KMS-11 (cell line): Measurements from ENCODE around the gene MAPK11.

Experiments
- H2AFZ ChIP-seq: fragments of 200-600 bp; sonication (generic); 2 replicates; pipeline ENCODE4 v1.6.1; 2016; ENCODE audit warnings: antibody characterized with exemption, mixed run types, low read depth
- H3K27ac ChIP-seq: fragments of 200-600 bp; sonication (generic); 2 replicates; pipeline ENCODE4 v1.6.1; 2016; ENCODE audit warnings: mild to moderate bottlenecking, mixed run types
- H3K27me3 ChIP-seq: fragments of 200-600 bp; sonication (generic); 2 replicates; pipeline ENCODE4 v1.6.1; 2017; ENCODE audit warnings: mild to moderate bottlenecking, low read depth, mixed run types, moderate library complexity; ENCODE audit not compliant: insufficient read depth
- H3K36me3 ChIP-seq: fragments of 200-600 bp; sonication (generic); 2 replicates; pipeline ENCODE4 v1.6.1; 2017; ENCODE audit warnings: mild to moderate bottlenecking, mixed run types; ENCODE audit not compliant: insufficient read depth
- H3K4me1 ChIP-seq: fragments of 200-600 bp; sonication (generic); 2 replicates; pipeline ENCODE4 v1.6.1; 2016; ENCODE audit warnings: mild to moderate bottlenecking, low read depth, mixed run types; ENCODE audit not compliant: poor library complexity, severe bottlenecking
- H3K4me2 ChIP-seq: fragments of 200-600 bp; sonication (generic); 2 replicates; pipeline ENCODE4 v1.7.0; 2016; ENCODE audit warnings: mild to moderate bottlenecking, mixed run types
- H3K4me3 ChIP-seq: fragments of 200-600 bp; sonication (generic); IDR thresholded peaks from 2 replicates; pipeline ENCODE4 v1.6.1; 2017; ENCODE audit warnings: low read depth, low read length, mixed read lengths; ENCODE audit not compliant: insufficient read depth
- H3K79me2 ChIP-seq: fragments of 200-600 bp; sonication (generic); 2 replicates; pipeline ENCODE4 v1.6.1; 2016; ENCODE audit warnings: low read depth, mixed run types; ENCODE audit not compliant: insufficient read depth
- H3K9ac ChIP-seq: fragments of 200-600 bp; sonication (generic); 2 replicates; pipeline ENCODE4 v1.6.1; 2016; ENCODE audit warnings: mild to moderate bottlenecking, mixed run types
- H4K20me1 ChIP-seq: fragments of 200-600 bp; sonication (generic); 2 replicates; pipeline ENCODE4 v1.6.1; 2016; ENCODE audit warnings: mild to moderate bottlenecking, mixed run types; ENCODE audit not compliant: insufficient read depth
- CTCF ChIP-seq: fragments of 200-600 bp; sonication (generic); conservative IDR thresholded peaks from 2 replicates; pipeline ENCODE4 v1.6.1; 2017; ENCODE audit warnings: low read depth, mild to moderate bottlenecking, antibody characterized with exemption, low read length, moderate library complexity, mixed read lengths

Gene MAPK11

DNA sequence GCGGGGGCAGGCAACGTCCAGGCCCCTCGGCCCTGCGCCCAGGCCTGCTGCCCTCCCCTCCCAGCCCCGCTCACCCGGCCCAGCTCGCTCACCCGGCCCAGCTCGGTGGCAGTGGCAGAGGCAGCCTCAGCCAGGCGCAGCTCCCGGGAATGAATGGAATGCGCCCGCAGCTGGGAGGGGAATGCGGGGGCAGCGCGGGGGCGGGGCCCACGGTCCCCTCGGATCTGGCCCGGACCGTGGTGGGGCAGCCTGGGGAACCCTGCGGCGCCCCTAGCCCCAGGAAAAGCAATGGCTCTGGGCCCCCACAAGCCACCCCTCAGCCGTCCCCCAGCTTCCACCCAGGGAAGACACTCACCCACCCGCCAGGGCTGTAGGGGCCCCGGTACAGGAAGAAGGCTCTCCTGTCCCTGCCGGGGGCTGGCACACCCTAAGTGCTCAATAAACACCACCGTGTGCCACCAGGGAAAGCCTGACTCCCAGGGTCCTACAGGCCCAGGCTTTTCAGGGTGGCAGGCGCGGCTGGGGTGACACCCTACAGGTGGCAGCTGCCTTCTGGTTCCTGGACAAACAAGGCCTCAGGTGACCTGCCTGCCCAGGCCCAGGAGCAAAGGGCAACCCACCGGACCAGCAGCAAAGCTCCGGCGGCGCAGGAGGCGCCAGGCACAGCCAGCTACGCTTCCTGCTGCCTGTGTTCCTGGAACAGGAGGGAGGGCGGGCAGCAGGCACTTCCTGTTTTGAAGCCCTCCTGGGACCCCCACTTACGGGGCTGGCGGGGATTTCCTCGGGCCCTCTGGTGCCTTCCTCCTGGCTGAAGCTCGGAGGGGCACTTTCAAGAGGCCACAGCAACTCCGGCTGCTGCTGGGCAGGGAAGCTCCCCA lies 23.5 kb upstream of the MAPK11 start:
- Histone ChIP-seq H3K4me1 (no peaks in the 10 kb centered on the region), H2AFZ (no peak overlapping the region), H3K79me2 (no peaks in the 10 kb centered on the region), H4K20me1 (no peaks in the 10 kb centered on the region), H3K4me3 (no peak overlapping the region), H3K4me2 (no peak overlapping the region), H3K9ac (no peak overlapping the region), H3K27me3 (no peaks in the 10 kb centered on the region), H3K27ac (no peak overlapping the region), H3K36me3 (no peaks in the 10 kb centered on the region)
- no peak for TF ChIP-seq CTCF

GRCh38 chr22:50292643-50293440 lies 22.7 kb upstream of the MAPK11 start:
- H3K4me3 ChIP-seq: no peak overlapping the region
- H3K9ac ChIP-seq: no peak overlapping the region
- TF ChIP-seq CTCF: no peak
- H4K20me1 ChIP-seq: no peaks in the 10 kb centered on the region
- H3K27ac ChIP-seq: no peak overlapping the region
- H3K27me3 ChIP-seq: no peaks in the 10 kb centered on the region
- no peaks in the 10 kb centered on the region for H3K4me1 ChIP-seq
- no peaks in the 10 kb centered on the region for H3K36me3 ChIP-seq
- H2AFZ ChIP-seq: no peak overlapping the region
- H3K4me2 ChIP-seq: no peak overlapping the region
- H3K79me2 ChIP-seq: no peaks in the 10 kb centered on the region

- no peaks in the 10 kb centered on the region for H3K79me2 ChIP-seq
- no peaks in the 10 kb centered on the region for H4K20me1 ChIP-seq
- H2AFZ ChIP-seq: no peak overlapping the region
- H3K27ac ChIP-seq: no peak overlapping the region
- H3K4me3 ChIP-seq: no peak overlapping the region
- H3K4me2 ChIP-seq: no peak overlapping the region
- H3K36me3 ChIP-seq: no peaks in the 10 kb centered on the region
- H3K9ac ChIP-seq: no peak overlapping the region
- no peaks in the 10 kb centered on the region for H3K4me1 ChIP-seq
- TF ChIP-seq CTCF: no peak
- no peaks in the 10 kb centered on the region for H3K27me3 ChIP-seq
These were observed 19.9 kb upstream of the MAPK11 start for GRCh38 chr22:50289942-50290630.

DNA sequence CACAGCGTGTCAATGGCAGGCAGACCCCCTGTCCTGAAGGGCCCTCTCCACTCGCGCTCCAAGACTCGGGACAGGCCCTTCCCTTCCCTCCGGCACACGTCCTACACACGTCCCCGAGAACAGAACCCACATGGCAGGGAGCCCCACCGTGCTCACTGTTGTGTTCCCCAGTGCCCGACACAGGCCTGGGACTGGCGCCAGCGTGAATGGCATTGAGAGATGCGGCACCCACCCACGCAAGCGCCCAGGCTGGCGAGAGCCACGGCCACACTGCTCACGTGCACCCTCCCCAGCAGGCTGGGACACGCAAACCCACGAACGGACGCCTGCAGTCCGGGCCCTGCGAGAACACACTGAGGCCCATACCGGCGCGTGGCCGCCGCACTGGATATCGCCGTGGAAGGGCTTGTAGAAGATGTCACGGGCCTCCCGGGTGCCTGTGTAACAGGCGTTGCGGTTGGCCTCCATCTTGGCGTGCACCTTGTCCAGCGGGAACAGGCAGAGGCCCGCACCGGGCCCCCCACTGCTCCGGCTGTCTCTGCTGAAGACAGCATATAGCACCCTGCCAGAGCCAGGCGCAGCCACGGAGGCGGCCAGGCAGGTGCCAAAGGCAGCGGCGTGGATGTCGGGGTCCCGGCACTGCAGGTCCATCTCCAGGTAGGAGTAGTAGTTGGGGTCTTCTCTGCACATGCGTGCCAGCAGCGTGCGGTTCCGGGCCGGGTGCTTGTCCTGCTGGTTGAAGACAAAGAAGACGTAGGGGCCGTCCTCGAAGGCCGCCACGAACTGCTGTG lies 19.2 kb upstream of the MAPK11 start:
- no peaks in the 10 kb centered on the region for H3K79me2 ChIP-seq
- no peaks in the 10 kb centered on the region for H4K20me1 ChIP-seq
- no peak overlapping the region for H3K9ac ChIP-seq
- no peaks in the 10 kb centered on the region for H3K4me1 ChIP-seq
- H2AFZ ChIP-seq: no peak overlapping the region
- no peak overlapping the region for H3K4me2 ChIP-seq
- no peaks in the 10 kb centered on the region for H3K36me3 ChIP-seq
- H3K27me3 ChIP-seq: no peaks in the 10 kb centered on the region
- no peak for TF ChIP-seq CTCF
- H3K27ac ChIP-seq: no peak overlapping the region
- H3K4me3 ChIP-seq: no peak overlapping the region
